ENCODE data around the gene TAS2R13.

Gene TAS2R13, protein sequence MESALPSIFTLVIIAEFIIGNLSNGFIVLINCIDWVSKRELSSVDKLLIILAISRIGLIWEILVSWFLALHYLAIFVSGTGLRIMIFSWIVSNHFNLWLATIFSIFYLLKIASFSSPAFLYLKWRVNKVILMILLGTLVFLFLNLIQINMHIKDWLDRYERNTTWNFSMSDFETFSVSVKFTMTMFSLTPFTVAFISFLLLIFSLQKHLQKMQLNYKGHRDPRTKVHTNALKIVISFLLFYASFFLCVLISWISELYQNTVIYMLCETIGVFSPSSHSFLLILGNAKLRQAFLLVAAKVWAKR

DNA sequence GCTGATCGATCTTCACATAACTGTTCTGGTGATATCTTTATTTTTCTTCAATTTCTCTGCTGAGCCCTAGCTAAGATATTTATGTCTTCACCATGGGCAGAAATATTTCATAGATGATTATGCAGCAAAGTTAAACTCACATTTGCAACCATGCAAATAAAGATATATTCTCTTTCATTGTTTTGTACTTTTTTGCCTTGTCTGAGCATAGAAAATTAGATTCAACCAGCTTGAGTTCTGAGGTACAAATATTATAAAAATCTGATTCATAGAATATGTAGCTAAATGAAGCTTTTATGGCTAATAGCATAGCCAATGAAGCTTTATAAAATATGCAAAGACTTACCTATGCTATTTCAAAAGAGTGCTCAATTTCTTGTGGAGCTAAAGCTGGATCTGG lies at the start of gene TAS2R13:
TSS of gene TAS2R13 (minus strand) at position 101 of the 400 bp plus-strand sequence. CDS start 264 bp downstream, outside the sequence.
- DNase-seq (ENCODE audit: low read depth in 2 of 3, low spot score in 1 of 3), result no peak

DNA sequence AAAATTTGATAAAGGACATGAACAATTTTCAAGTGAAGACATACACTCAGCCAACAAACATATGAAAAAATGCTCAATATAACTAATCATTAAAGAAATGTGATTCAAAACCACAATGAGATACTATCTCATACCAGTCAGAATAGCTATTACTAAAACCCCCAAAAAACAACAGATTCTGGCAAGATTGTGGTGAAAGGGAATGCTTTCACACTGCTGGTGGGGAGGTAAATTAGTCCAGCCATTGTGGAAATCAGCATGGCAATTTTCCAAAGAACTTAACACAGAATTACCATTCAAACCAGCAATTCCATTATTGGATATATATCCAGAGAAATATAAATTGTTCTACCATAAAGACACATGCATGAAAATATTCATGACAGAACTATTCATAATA lies 48.4 kb upstream of the TAS2R13 start:
- DNase-seq (ENCODE audit: low read depth in 2 of 3, low spot score in 1 of 3), result no peak

DNA sequence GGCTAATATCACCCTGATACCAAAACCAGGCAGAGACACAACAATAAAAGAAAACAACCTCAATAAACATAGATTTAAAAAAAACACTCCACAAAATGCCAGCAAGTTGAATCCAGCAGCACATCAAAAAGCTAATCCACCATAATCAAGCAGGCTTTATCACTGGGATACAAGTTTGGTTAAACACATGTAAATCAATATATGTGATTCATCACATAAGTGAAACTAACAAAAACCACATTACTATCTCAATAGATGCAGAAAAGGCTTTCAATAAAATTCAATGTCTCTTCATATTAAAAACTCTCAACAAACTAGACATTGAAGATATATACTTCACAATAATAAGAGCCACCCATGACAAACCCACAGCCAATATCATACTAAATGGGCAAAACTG lies 46.7 kb upstream of the TAS2R13 start:
- no peak for DNase-seq (ENCODE audit: low read depth in 2 of 3, low spot score in 1 of 3)

DNA sequence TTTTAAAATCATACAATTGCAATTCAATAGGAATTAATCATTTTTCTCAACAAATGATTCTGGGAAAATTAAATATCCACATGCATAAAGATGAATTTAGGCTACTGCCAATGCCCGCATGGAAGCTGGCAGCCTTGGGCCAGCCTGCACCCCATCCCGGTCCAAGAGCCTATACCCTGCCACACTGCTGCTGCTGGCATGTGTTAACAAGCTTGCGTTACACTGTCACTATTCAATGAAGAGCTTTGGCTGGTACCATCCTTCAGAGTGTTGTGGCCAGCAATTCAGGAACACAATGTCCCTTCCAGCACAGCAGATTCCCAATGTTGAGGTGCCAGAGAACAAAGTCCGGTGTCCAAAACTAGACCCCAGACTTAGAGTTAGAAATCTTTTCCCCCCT lies 43.3 kb upstream of the TAS2R13 start:
- DNase-seq (ENCODE audit: low read depth in 2 of 3, low spot score in 1 of 3), result no peak

DNA sequence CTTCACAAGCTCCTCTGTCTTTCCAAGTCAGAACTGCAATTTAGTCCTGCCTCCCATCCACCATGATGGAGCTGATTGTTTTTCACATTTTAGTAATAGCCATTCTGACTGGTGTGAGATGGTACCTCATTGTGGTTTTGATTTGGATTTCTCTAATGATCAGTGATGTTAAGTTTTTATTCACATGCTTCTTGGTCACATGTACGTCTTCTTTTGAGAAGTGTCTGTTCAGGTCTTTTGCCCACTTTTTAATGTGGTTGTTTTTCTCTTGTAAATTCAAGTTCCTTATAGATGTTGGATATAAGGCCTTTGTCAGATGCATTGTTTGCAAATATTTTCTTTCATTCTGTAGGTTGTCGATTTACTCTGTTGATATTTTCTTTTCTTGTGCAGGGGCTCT lies 33.8 kb upstream of the TAS2R13 start:
- no peak for DNase-seq (ENCODE audit: low read depth in 2 of 3, low spot score in 1 of 3)

DNA sequence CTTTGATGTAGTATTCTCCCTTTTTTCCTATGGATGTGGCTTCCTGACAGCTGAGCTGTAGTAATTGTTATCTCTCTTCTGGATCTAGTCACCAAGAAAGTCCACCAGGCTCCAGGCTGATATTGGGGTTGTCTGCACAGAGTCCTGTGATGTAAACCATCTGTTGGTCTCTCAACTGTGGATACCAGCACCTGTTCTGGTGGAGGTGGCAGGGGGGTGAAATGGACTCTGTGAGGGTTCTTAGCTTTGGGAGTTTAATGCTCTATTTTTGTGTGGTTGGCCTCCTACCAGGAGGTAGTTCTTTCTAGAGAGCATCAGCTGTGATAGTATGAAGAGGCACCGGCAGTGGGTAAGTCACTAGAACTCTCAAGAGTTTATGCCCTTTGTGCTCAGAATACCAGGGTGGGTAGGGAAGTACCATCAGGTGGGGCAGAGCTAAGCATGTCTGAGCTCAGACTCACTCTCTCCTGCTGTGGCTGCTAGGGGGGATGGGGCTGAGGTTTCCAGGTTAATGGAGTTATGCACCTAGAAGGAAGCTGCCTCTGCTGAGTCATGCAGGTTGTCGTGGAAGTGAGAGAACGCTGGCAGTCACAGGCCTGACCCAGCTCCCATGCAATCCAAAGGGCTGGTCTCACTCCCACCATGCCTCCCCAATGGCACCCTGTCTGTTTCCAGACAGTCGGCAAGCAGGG lies 32.7 kb upstream of the TAS2R13 start:
- DNase-seq (ENCODE audit: low read depth in 2 of 3, low spot score in 1 of 3), result no peak

DNA sequence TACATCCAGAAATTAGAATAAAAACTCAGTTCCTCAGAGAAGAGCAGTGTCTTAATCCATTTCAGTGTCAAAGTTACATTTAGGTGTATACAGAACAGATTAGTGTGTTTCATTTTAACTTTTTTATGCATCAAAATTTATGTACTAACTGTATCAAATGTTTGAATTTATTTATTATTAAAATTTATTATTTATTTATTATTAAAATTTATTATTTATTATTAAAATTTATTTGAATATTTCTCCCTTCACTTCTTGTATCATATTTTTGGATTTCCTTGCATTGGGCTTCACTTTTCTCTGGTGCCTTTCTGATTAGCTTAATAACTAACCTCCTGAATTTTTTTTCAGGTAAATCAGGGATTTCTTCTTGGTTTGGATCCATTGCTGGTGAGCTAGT lies 32.0 kb upstream of the TAS2R13 start:
- no peak for DNase-seq (ENCODE audit: low read depth in 2 of 3, low spot score in 1 of 3)

DNA sequence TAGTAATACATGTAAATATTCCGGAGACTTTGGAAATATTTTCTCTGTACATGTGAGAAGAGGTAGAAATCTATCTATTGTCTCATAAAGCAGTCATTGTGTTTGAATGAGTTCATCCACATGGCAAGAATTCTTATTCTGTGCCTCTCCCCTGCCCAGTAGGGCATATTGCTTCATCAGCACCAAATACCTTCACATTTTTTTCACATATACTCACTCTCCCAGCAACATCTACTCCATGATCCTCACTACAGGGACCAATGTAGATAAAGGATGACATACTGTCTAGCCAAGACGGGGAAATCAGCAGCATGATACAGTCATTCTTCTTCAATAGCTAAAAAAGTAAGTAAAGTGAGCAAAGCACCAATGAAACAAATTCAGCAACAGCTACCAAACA lies 31.0 kb upstream of the TAS2R13 start:
- no peak for DNase-seq (ENCODE audit: low read depth in 2 of 3, low spot score in 1 of 3)

DNA sequence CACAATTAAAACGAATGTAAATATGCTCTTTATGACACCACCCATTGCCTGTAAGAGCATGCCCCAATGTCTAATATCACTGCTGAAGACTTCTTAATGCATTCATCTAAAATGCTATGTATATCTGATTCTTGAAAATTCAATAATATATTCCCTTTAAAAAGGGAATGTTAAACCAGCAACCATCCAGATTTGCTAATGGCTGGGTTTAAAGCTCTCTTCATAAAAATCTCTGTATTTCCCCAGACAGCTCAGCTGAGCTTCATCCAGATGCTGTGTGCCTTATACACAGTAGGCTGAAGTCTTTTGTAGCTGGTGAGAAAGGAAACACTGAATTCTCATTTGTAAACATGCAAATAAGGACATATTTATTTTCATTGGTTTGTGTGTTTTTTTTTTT lies 29.8 kb upstream of the TAS2R13 start, which contains the start of gene TAS2R14:
TSS of gene TAS2R14 (minus strand) at position 101 of the 400 bp plus-strand sequence. CDS start at position 45, 56 bp downstream.
- DNase-seq (ENCODE audit: low read depth in 2 of 3, low spot score in 1 of 3), result no peak

DNA sequence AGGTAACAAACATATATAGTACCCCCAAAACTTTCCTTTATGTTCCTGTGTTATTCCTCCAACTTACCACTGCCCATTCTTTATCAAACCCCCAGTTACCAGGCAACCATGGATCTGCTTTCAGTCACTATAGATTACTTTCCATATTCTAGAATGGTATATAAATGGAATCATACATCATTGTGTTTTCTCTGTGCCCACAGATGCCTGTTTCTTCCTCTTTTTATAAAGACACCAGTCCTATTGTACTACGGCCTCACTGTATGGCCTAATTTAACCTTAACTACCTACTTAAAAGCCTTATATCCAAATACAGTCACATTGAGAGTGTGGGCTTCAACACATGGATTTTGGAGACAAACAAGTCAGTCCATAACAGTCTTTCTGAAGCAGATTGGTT lies 27.1 kb upstream of the TAS2R13 start:
- DNase-seq (ENCODE audit: low read depth in 2 of 3, low spot score in 1 of 3), result no peak

DNA sequence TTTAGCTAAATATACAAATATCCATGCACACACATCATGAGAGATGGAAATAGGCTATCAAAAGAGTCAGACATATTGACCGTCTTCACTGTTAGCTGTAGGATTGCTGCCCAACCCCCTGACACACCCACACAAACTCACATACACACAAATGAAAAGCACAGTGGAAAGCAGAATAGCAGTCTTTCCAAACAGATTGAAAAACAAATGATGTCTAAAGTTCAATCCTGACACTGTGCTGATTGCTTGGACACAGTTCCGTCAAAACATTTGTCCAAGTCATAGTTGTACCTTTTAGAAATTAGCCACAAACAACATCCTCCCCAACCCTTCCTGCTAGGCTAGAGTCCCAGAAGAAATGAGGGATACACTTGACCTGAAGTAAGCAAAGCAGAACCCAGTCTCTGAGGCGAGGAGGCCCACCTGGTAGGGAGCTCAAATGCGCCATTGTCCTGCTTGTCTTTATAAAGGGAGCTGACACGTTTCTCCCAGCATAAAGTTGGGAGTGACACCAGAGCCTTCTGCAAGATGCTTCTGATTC lies 19.5 kb upstream of the TAS2R13 start, which contains the start of gene PRH2:
TSS of gene PRH2 (plus strand) at position 491 of the 541 bp plus-strand sequence. CDS start at position 529, 38 bp downstream.
- no peak for DNase-seq (ENCODE audit: low read depth in 2 of 3, low spot score in 1 of 3)

DNA sequence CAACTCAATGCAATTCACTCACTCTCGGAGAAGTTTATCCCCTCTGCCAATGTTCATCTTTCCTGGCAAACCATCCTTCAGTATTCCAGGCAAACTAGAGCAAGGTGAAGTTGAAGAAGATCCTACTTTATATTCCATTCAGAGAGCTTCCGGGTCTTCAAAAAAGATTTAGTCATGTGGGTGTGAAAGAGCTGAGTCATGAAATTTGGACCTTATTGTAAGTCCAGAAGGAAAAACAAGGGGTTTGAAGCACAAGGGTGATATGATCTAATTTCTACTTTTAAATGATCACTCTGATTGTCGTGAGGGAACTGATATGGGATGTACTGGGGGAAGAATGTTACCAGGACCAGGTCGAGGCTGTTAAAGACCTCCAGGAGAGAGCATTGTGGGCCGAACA lies 16.9 kb upstream of the TAS2R13 start:
- DNase-seq (ENCODE audit: low read depth in 2 of 3, low spot score in 1 of 3), result no peak

DNA sequence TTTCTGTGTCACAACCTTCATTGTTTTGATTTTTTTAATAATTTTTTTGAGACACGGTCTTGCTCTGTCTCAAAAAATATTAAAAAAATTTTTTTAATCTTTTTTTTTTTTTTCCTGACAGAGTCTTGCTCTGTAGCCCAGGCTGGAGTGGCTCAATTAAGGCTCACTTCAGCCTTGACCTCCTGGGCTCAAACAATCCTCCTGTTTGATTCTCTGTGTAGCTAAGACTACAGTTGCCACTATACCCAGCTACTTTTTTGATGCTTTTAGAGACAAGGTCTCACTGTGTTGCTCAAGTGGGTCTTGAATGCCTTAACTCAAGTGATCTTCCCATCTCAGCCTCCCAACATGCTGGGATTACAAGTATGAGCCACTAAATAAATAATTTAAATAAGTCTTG lies 10.4 kb upstream of the TAS2R13 start:
- DNase-seq (ENCODE audit: low read depth in 2 of 3, low spot score in 1 of 3), result no peak

DNA sequence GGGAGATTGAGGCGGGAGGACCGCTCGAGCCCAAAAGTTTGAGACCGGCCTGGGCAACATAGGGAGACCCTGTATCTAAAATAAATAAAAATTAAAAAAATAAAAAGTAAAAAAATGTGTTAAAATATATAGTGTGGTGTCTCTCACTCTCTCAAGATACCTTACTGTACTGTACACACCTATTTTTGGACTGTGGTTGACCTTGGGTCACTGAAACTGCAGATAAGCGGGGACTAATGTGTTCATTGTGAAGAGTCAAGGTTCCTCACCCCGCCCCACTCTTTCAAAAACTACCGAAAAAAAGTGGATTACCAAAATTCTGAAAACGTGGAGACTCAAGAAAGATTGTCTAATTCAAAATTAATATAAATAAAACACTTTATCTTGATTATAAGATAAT lies 1.0 kb upstream of the TAS2R13 start:
- no peak for DNase-seq (ENCODE audit: low read depth in 2 of 3, low spot score in 1 of 3)

DNA sequence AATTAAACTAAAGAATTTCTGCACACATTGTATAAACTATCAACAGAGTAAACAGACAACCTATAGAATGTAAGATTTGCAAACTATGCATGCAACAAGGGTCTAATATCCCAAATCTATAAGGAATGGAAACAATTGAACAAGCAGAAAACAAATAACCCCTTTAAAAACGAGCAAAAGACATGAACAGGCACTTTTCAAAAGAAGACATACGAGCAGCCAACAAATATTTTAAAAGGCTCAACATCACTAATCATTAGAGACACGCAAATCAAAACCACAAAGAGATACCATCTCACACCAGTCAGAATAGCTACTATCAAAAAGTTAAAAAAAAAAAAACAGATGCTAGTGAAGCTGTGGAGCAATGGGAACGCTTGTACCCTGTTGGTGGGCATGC lies 4.7 kb downstream of the TAS2R13 start:
- DNase-seq (ENCODE audit: low read depth in 2 of 3, low spot score in 1 of 3), result no peak

DNA sequence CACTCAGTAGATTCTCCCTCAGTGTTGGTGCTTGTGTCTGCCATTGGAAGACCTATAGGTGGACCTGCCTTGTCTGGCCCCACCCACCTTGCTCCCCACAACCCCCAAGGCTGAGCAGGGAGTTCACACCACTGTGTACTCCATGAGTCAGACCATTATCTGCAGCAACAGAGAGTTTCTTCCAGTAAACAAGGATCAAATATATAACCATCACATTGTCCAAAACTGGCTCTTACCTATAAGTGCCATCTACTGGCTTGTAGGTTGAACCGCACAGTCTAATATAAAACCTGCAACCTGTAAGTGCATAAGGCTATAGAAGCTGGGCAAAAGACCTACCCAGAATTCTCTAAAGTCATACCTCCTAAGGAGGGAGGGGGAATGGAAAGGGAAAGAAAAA lies 7.9 kb downstream of the TAS2R13 start:
- DNase-seq (ENCODE audit: low read depth in 2 of 3, low spot score in 1 of 3), result no peak

DNA sequence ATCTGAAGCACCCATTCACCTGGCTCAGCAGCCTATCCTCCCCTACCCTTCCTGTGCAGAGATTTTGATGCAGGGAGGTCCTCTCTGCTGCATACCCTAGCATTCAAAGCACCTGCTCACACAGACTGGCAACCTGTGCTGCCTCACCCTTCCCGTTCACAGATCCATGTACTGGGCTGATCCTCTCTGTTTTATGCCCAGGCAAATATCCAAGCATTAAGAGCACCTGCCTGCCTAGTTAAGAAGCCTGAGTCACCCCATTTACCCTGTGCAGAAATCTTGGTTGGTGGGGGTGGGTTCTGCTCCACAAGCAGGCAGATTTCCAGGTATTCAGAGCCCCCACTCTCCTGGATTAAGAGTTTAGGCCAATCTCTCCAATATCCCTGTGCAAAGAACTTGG lies 8.4 kb downstream of the TAS2R13 start:
- DNase-seq (ENCODE audit: low read depth in 2 of 3, low spot score in 1 of 3), result no peak

DNA sequence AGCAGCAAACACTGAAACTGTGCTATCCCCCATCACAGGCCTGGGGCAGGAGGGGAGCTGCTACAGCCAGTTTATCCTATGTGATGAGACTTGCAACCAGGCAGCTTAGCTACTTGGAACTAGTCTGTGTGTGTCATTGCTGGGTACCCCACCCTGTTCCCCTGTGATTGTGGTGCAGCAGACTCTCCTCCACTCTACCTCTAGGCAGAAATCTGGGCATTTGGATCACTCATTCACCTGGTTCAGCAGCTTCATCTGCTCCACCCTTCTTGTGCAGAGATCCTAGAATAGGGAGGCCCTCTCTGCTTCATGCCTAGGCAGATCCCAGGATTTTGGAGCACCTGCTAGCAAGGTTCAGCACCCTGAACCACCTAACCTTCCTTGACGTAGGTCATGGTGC lies 8.8 kb downstream of the TAS2R13 start:
- no peak for DNase-seq (ENCODE audit: low read depth in 2 of 3, low spot score in 1 of 3)

DNA sequence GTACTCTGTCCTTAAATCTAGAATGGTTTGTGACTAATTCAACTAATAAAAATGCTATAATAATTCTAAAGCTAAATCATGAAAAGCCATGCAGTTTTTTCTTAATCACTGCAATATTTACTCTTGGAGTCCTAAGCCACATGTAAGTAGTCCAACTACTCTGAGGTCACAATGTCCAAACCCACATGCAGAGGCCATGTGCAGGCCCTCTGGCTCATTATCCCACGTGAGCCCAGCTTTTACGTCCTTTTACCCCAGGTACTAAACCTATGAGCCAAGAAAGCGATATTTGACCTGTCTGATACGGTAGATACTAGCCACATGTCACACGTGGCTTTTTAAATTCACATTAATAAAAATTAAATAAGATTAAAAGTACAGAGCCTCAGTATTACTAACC lies 12.5 kb downstream of the TAS2R13 start:
- DNase-seq (ENCODE audit: low read depth in 2 of 3, low spot score in 1 of 3), result no peak

DNA sequence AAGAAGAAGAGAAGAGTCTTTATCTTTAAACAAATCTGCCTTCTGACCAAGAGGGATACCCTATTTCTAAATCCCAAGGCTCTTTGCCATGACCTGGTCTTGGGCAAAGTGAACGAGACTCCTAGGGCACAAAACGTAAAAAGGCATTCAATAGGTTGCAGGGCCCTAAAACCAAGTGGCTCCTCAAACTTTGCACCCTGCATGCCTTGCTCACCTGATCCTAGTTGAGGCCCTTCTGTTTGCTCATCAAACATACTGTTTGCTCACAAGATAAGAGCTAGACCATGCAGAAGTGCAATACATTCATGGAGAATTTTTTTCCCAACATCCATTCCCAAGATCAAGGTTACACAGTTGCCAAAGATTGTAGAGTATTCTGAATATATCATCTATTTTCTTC lies 17.4 kb downstream of the TAS2R13 start:
- no peak for DNase-seq (ENCODE audit: low read depth in 2 of 3, low spot score in 1 of 3)

DNA sequence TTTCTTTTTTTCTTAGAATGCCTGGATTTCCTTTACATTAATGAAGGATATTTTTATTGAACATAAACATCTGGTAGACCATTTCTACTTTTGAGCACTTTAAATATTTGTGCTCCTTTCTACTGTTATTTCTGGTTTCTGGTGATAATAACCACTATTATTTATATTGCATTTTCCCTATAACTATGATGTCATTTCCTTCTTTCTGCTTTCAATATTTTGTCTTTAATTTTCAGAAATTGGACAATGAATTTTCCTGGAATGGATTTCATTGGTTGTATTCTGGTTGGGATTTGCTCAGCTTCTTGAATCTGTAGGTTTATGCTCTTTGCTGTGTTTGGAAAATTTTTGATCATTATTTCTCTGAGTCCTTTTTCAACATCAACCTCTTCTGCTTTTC lies 20.1 kb downstream of the TAS2R13 start:
- DNase-seq (ENCODE audit: low read depth in 2 of 3, low spot score in 1 of 3), result no peak

DNA sequence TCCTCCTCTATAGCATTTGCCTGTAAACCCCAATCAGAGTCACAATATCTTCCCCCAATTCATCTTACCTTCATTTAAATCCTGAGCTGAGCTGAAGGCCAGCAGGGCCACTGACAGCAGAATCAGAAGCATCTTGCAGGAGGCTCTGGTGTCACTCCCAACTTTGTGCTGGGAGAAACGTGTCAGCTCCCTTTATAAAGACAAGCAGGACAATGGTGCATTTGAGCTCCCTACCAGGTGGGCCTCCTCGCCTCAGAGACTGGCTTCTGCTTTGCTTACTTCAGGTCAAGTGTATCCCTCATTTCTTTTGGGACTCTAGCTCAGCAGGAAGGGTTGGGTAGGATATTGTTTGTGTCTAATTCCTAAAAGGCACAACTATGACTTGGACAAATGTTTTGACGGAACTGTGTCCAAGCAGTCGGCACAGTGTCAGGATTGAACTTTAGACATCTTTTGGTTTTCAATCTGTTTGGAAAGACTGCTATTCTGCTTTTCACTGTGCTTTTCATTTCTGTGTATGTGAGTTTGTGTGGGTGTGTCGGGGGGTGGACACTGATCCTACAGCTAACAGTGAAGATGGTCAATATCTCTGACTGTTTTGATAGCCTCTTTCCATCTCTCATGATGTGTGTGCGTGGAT lies 25.2 kb downstream of the TAS2R13 start, which contains the start of gene PRH1:
TSS of gene PRH1 (minus strand) at position 170 of the 640 bp plus-strand sequence. CDS start at position 132, 38 bp downstream.
- no peak for DNase-seq (ENCODE audit: low read depth in 2 of 3, low spot score in 1 of 3)

Data from stimulated activated CD4-positive, alpha-beta T cell treated with anti-CD3 and anti-CD28 coated beads, Interleukin-12 subunit alpha, Interleukin-12 subunit beta, amount 100 ng/mL, for 48 hours (primary cell).